Measurements from ENCODE around the gene SPTBN1. TPM values are rescaled to one million over a fixed set of nuclear protein-coding genes. Genes with fewer than 3 reads are reported as not detected.

Gene SPTBN1
- total and polyA plus RNA-seq, 9 of the 15 experiments (the other 6 are each of a cell fraction or from before 2014, with no cell fraction given), result 8.9 to 66.8 (median 31.4) TPM

- TF ChIP-seq SAP30 (IDR thresholded peaks at IDR 0.05; ENCODE audit: borderline replicate concordance, insufficient read depth, low read depth, low read length, poor library complexity, severe bottlenecking) (no peak), RBM14 (IDR thresholded peaks at IDR 0.05; ENCODE audit: borderline replicate concordance, insufficient read depth, low read depth, low read length) (no peak), ZNF699 (CRISPR knock-in tag; IDR thresholded peaks at IDR 0.05; ENCODE audit: insufficient replicate concordance) (no peak), NR3C1 (CRISPR knock-in tag; IDR thresholded peaks at IDR 0.05) (no peak)
Measured at GRCh38 chr2:54419855-54420523, 36.1 kb upstream of the SPTBN1 start (continued).

GRCh38 chr2:54420524-54421172 is 35.5 kb upstream of the SPTBN1 start:
- CTCF ChIA-PET (ENCODE audit: low intra/inter-chr PET ratio), result no interaction called here
- H3K79me2 ChIP-seq (ENCODE audit: control insufficient read depth, insufficient read depth, low read length), result no peaks in the 10 kb centered on the region
- intact Hi-C loops (cut with micrococcal nuclease), result no loop called here
- no peak overlapping the region for H3K4me2 ChIP-seq (ENCODE audit: insufficient read depth, low read length)
- no peak overlapping the region for H3K9ac ChIP-seq (ENCODE audit: insufficient read depth in 1 of 2, low read depth in 2 of 2, low read length in 2 of 2)
- H3K36me3 ChIP-seq (ENCODE audit: control insufficient read depth, insufficient read depth, low read length), result no peaks in the 10 kb centered on the region
- no peak for DNase-seq (ENCODE audit: extremely low read depth in 1 of 4, low spot score in 3 of 4)
- no peak overlapping the region for H2AFZ ChIP-seq (ENCODE audit: low read depth, low read length)
- BruUV-seq (replicated peaks), result no TSS peak
- H3K4me1 ChIP-seq (replicated peaks in 1 of 2; ENCODE audit: control insufficient read depth in 2 of 2, insufficient read depth in 2 of 2, low read length in 2 of 2), result peaks cover 0 to 10% of the 10 kb centered on the region in 2 experiments; a peak in 2 of 5 replicates
- no peak for FAIRE-seq
- no peaks in the 10 kb centered on the region for H4K20me1 ChIP-seq (replicated peaks; ENCODE audit: control insufficient read depth, insufficient read depth, low read length)
- H3K9me1 ChIP-seq (ENCODE audit: control insufficient read depth, insufficient read depth, low read length), result no peaks in the 10 kb centered on the region
- in situ Hi-C loops (cut with MboI), result no loop called here
- H3K27ac ChIP-seq (ENCODE audit: extremely low read depth, low read depth, low read length), result no peak overlapping the region
- POLR2A ChIA-PET, result no interaction called here
- WGBS (ENCODE audit: insufficient coverage, low coverage, missing lambda C conversion rate), result 0% methylated on average over 2 of the region's 2 CpGs
- H3K27me3 ChIP-seq (ENCODE audit: control insufficient read depth in 2 of 2, insufficient read depth in 2 of 2, low read length in 2 of 2), result no peaks in the 10 kb centered on the region
- ATAC-seq, result no peak
- no peaks in the 10 kb centered on the region for H3K9me3 ChIP-seq (replicated peaks; ENCODE audit: control insufficient read depth, insufficient read depth, low read depth, low read length)
- no peak overlapping the region for H3K4me3 ChIP-seq
- no peak for TF ChIP-seq DLX4 (CRISPR knock-in tag; IDR thresholded peaks at IDR 0.05)
- no peak for TF ChIP-seq ZNF717 (CRISPR knock-in tag; IDR thresholded peaks at IDR 0.05)
- TF ChIP-seq BRCA1 (IDR thresholded peaks at IDR 0.05), result no peak
- TF ChIP-seq BRCA1 (CRISPR knock-in tag; IDR thresholded peaks at IDR 0.05), result no peak
- no peak for TF ChIP-seq ZNF217 (CRISPR knock-in tag; IDR thresholded peaks at IDR 0.05)
- no peak for TF ChIP-seq ZNF354B (CRISPR knock-in tag; IDR thresholded peaks at IDR 0.05)
- no peak for TF ChIP-seq KLF10 (CRISPR knock-in tag; IDR thresholded peaks at IDR 0.05)
- no peak for TF ChIP-seq ZFP1 (CRISPR knock-in tag; IDR thresholded peaks at IDR 0.05)
- no peak for TF ChIP-seq NRF1 (conservative IDR thresholded peaks at IDR 0.05 in 1 of 2, IDR thresholded peaks at IDR 0.05 in 1 of 2)
- TF ChIP-seq RBFOX2 (IDR thresholded peaks at IDR 0.05; ENCODE audit: low read depth, low read length), result no peak

Data from K562 (cell line).